Neuronal stem cell (in vitro differentiated cells): ENCODE data around the gene PPIL3.

Experiments used
- DNase-seq: peaks from one replicate; pipeline ENCODE4 v3.0.0-alpha.2; 2013; ENCODE audit warnings: low spot score
- H2AFZ ChIP-seq: one replicate; pipeline ENCODE4 v1.6.1; 2013; ENCODE audit warnings: mild to moderate bottlenecking, low read length, inconsistent platforms
- H2AK5ac ChIP-seq: 2 replicates; pipeline ENCODE4 v1.6.1; 2013; ENCODE audit warnings: low read depth, mild to moderate bottlenecking, inconsistent platforms, low read length, moderate library complexity, mixed read lengths
- H2BK120ac ChIP-seq: 2 replicates; pipeline ENCODE4 v1.6.1; 2013; ENCODE audit warnings: low read depth, mild to moderate bottlenecking, inconsistent platforms, low read length, moderate library complexity, mixed read lengths
- H2BK12ac ChIP-seq: one replicate; pipeline ENCODE4 v1.6.1; 2013; ENCODE audit warnings: low read length, inconsistent platforms
- H2BK15ac ChIP-seq: 2 replicates; pipeline ENCODE4 v1.6.1; 2013; ENCODE audit warnings: mild to moderate bottlenecking, low read length, inconsistent platforms, mixed read lengths
- H2BK5ac ChIP-seq: one replicate; pipeline ENCODE4 v1.6.1; 2013; ENCODE audit warnings: inconsistent platforms, mild to moderate bottlenecking, low read length, moderate library complexity
- H3K14ac ChIP-seq: one replicate; pipeline ENCODE4 v1.6.1; 2013; ENCODE audit warnings: low read length, inconsistent platforms
- H3K18ac ChIP-seq: 2 replicates; pipeline ENCODE4 v1.6.1; 2013; ENCODE audit warnings: low read length, inconsistent platforms
- H3K23ac ChIP-seq: 2 replicates; pipeline ENCODE4 v1.6.1; 2013; ENCODE audit warnings: low read depth, mild to moderate bottlenecking, mixed read lengths, low read length, inconsistent platforms; ENCODE audit not compliant: poor library complexity
- H3K27ac ChIP-seq: replicated peaks from 3 replicates; pipeline ENCODE4 v1.5.1; 2013; ENCODE audit warnings: low read length, inconsistent platforms
- H3K27me3 ChIP-seq, 3 experiments: 2 replicates each; pipeline ENCODE4 v1.6.1; 2013; ENCODE audit warnings: low read length in 3 of 3, mild to moderate bottlenecking in 2 of 3, inconsistent platforms in 1 of 3, low read depth in 1 of 3, mixed read lengths in 1 of 3, moderate library complexity in 1 of 3; ENCODE audit not compliant: control insufficient read depth in 3 of 3, insufficient read depth in 3 of 3
- H3K36me3 ChIP-seq, 2 donors: replicated peaks in 1 of 2; 2 replicates each; pipeline ENCODE4 v1.6.1; 2013; ENCODE audit warnings: low read length in 2 of 2; ENCODE audit not compliant: control insufficient read depth in 2 of 2, insufficient read depth in 2 of 2
- H3K4ac ChIP-seq: 2 replicates; pipeline ENCODE4 v1.6.1; 2013; ENCODE audit warnings: inconsistent platforms, mild to moderate bottlenecking, low read length, moderate library complexity
- H3K4me1 ChIP-seq, 2 donors: 1 replicate in 1 of 2; 2 replicates in 1 of 2; pipeline ENCODE4 v1.6.1; 2013; ENCODE audit warnings: low read length in 2 of 2, low read depth in 1 of 2; ENCODE audit not compliant: control insufficient read depth in 2 of 2, insufficient read depth in 1 of 2
- H3K4me2 ChIP-seq: one replicate; pipeline ENCODE4 v1.6.1; 2013; ENCODE audit warnings: mild to moderate bottlenecking, low read length, inconsistent platforms; ENCODE audit not compliant: insufficient read depth, poor library complexity, severe bottlenecking
- H3K4me3 ChIP-seq, 2 donors: 2 replicates each; pipeline ENCODE4 v1.5.1; 2013; ENCODE audit warnings: low read length in 2 of 2, mild to moderate bottlenecking in 2 of 2, inconsistent platforms in 1 of 2, moderate library complexity in 1 of 2
- H3K79me1 ChIP-seq: one replicate; pipeline ENCODE4 v1.6.1; 2013; ENCODE audit warnings: low read depth, mild to moderate bottlenecking, inconsistent platforms, low read length, moderate library complexity
- H3K9ac ChIP-seq: one replicate; pipeline ENCODE4 v1.6.1; 2013; ENCODE audit warnings: mild to moderate bottlenecking, low read depth, low read length, inconsistent platforms; ENCODE audit not compliant: poor library complexity
- H3K9me3 ChIP-seq, 2 donors: replicated peaks in 1 of 2; 2 replicates each; pipeline versions ENCODE3 to v1.6.1; 2013; ENCODE audit warnings: low read length in 2 of 2, mild to moderate bottlenecking in 2 of 2, inconsistent platforms in 1 of 2, low read depth in 1 of 2, mixed read lengths in 1 of 2, moderate library complexity in 1 of 2; ENCODE audit not compliant: control insufficient read depth in 2 of 2, insufficient read depth in 1 of 2
- H4K8ac ChIP-seq: one replicate; pipeline ENCODE4 v1.6.1; 2013; ENCODE audit warnings: low read depth, mild to moderate bottlenecking, inconsistent platforms, low read length, moderate library complexity
- H4K91ac ChIP-seq: one replicate; pipeline ENCODE4 v1.6.1; 2013; ENCODE audit warnings: low read length, low read depth, mild to moderate bottlenecking, inconsistent platforms; ENCODE audit not compliant: poor library complexity
- WGBS, 2 donors: extraction: QIAGEN DNeasy Blood & Tissue Kit; methylation state at CpG; one replicate each; pipeline ENCODE4 v1.1.7; 2013; ENCODE audit warnings: missing lambda C conversion rate in 2 of 2, mixed read lengths in 1 of 2; ENCODE audit not compliant: insufficient read length in 2 of 2, insufficient replicate concordance in 1 of 2; ENCODE audit errors: extremely low coverage in 2 of 2; 5-methylcytosine and 5-hydroxymethylcytosine counted together

Gene PPIL3

DNA sequence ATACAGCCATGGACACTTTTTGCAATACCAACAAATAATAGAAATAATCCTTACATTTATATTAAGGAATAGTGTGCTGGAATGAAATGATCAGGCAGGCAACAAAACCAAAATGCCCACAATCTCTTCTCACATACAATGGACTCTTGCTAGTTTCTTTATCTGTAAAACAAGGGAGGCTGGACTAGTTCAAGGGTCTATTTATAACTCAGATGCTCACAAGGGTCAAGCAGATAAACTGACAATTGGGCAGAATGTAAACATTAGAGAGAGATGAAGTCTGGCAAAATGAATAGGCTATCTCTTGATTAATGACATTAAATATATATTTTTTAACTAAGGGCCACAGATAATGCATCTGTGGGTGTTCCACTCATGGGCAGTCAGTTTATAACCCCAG lies 11.4 kb downstream of the PPIL3 start:
- no peak overlapping the region for H3K4ac ChIP-seq
- no peak overlapping the region for H2AK5ac ChIP-seq
- H3K23ac ChIP-seq: no peak overlapping the region
- H3K9ac ChIP-seq: no peak overlapping the region
- H4K91ac ChIP-seq: no peak overlapping the region
- H4K8ac ChIP-seq: no peak overlapping the region
- no peaks in the 10 kb centered on the region for H3K9me3 ChIP-seq
- H3K79me1 ChIP-seq: no peaks in the 10 kb centered on the region
- H2AFZ ChIP-seq: no peak overlapping the region
- no peak overlapping the region for H2BK15ac ChIP-seq
- H3K36me3 ChIP-seq: peaks cover 14 to 96% of the 10 kb centered on the region in 2 donors
- no peaks in the 10 kb centered on the region for H3K4me1 ChIP-seq
- no peak overlapping the region for H3K18ac ChIP-seq
- DNase-seq: no peak
- no peaks in the 10 kb centered on the region for H3K27me3 ChIP-seq
- H2BK5ac ChIP-seq: no peak overlapping the region
- H3K4me3 ChIP-seq: no peak overlapping the region
- H2BK12ac ChIP-seq: no peak overlapping the region
- H2BK120ac ChIP-seq: no peak overlapping the region
- H3K14ac ChIP-seq: no peak overlapping the region
- no peak overlapping the region for H3K4me2 ChIP-seq
- H3K27ac ChIP-seq: no peak overlapping the region

DNA sequence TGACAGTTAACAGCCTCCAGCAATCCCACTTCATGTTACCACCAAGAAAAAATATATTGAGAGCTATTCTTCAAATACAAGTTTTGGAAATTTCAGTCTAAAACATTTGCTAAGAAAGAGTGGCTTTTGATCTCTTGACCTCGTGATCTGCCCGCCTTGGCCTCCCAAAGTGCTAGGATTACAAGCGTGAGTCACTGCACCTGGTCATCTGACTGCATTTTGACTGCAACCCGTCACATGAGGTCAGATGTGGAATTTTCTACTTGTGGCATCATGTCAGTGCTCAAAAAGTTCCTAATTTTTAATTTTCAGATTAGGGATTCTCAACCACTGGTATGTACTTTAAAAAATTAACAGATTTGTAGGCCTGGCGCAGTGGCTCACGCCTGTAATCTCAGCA lies 15.3 kb downstream of the PPIL3 start:
- Histone ChIP-seq H2BK5ac (no peak overlapping the region), H3K18ac (no peak overlapping the region), H3K4me3 (no peak overlapping the region), H3K4me1 (no peaks in the 10 kb centered on the region), H2BK15ac (no peak overlapping the region), H3K4me2 (no peak overlapping the region), H2BK120ac (no peak overlapping the region), H3K9me3 (no peaks in the 10 kb centered on the region), H3K27me3 (no peaks in the 10 kb centered on the region), H3K14ac (no peak overlapping the region), H3K23ac (no peak overlapping the region), H3K36me3 (peaks cover 12 to 84% of the 10 kb centered on the region in 2 donors), H3K79me1 (no peaks in the 10 kb centered on the region), H3K4ac (no peak overlapping the region), H2AK5ac (no peak overlapping the region), H3K9ac (no peak overlapping the region), H4K91ac (no peak overlapping the region), H3K27ac (no peak overlapping the region), H2AFZ (no peak overlapping the region), H2BK12ac (no peak overlapping the region), H4K8ac (no peak overlapping the region)
- DNase-seq: no peak
- WGBS, 2 donors: no CpG with 5 or more reads among the region's 6 CpGs

DNA sequence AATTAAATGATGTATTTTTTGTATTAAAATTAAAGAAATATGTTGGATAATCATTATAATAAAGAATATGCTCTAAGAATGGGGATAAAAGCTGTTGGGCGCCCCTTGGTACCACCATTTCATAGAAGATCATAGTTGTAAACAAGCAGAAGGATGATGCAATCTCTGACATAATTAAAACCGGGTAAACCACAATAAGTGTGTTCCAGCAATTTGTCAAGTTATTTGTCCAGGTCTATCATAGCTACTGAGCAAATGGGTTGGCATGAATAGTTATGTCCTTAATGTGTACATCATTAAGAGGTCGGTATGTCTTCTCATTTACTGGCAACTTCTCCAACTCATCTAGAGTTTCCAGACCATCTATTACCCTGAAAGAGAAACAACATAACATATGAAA lies 17.7 kb downstream of the PPIL3 start:
- no peak overlapping the region for H3K4ac ChIP-seq
- H2BK120ac ChIP-seq: no peak overlapping the region
- H3K23ac ChIP-seq: no peak overlapping the region
- no peak for DNase-seq
- H3K4me1 ChIP-seq: no peaks in the 10 kb centered on the region
- H4K8ac ChIP-seq: no peak overlapping the region
- H3K4me3 ChIP-seq: no peak overlapping the region
- no peak overlapping the region for H3K18ac ChIP-seq
- H4K91ac ChIP-seq: no peak overlapping the region
- no peak overlapping the region for H2BK12ac ChIP-seq
- no peak overlapping the region for H2BK5ac ChIP-seq
- H2AFZ ChIP-seq: no peak overlapping the region
- H3K14ac ChIP-seq: no peak overlapping the region
- H2BK15ac ChIP-seq: no peak overlapping the region
- no peak overlapping the region for H3K27ac ChIP-seq
- H3K79me1 ChIP-seq: no peaks in the 10 kb centered on the region
- peaks cover 10 to 61% of the 10 kb centered on the region in 2 donors for H3K36me3 ChIP-seq
- no peaks in the 10 kb centered on the region for H3K9me3 ChIP-seq
- H2AK5ac ChIP-seq: no peak overlapping the region
- WGBS, 2 donors: no CpG with 5 or more reads among the region's 3 CpGs
- no peaks in the 10 kb centered on the region for H3K27me3 ChIP-seq
- no peak overlapping the region for H3K4me2 ChIP-seq
- H3K9ac ChIP-seq: no peak overlapping the region

DNA sequence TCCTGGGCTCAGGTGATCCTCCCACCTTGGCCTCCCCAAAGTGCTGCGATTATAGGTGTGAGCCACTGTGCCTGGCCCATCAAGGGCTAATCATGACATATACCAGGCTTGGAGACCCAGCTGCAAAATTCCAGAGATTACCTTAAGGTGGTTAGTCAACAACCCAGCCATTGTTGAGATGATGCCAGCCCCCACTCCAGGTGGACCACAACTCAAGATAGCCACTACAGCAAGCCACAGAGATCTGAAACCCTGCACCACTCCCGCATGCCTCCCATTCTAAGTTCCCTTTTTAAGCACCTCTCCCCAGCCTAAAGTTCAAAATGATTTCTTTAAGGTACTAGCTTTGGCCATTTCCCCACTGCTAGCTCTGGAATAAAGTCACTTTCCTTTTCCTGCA lies 19.9 kb downstream of the PPIL3 start:
- Histone ChIP-seq H3K4ac (no peak overlapping the region), H2BK12ac (no peak overlapping the region), H2AK5ac (no peak overlapping the region), H3K23ac (no peak overlapping the region), H3K27ac (no peak overlapping the region), H3K18ac (no peak overlapping the region), H3K14ac (no peak overlapping the region), H2BK120ac (no peak overlapping the region), H3K9me3 (no peaks in the 10 kb centered on the region), H3K27me3 (no peaks in the 10 kb centered on the region), H3K4me3 (no peak overlapping the region), H3K4me2 (no peak overlapping the region), H3K4me1 (no peaks in the 10 kb centered on the region), H2BK5ac (no peak overlapping the region), H3K9ac (no peak overlapping the region), H4K8ac (no peak overlapping the region), H3K36me3 (peaks cover 3 to 40% of the 10 kb centered on the region in 2 donors), H2BK15ac (no peak overlapping the region), H3K79me1 (no peaks in the 10 kb centered on the region), H2AFZ (no peak overlapping the region), H4K91ac (no peak overlapping the region)
- no CpG with 5 or more reads among the region's 2 CpGs for WGBS, 2 donors
- DNase-seq: no peak
